GM12872 (cell line): ENCODE data around the gene CTSK.

Experiments
- TF ChIP-seq, protein P1 (sequence below): IDR thresholded peaks from 3 replicates; pipeline ENCODE4 v1.5.1; 2011; ENCODE audit warnings: low read depth, mild to moderate bottlenecking, low read length, moderate library complexity; ENCODE audit not compliant: insufficient read depth

Gene CTSK

DNA sequence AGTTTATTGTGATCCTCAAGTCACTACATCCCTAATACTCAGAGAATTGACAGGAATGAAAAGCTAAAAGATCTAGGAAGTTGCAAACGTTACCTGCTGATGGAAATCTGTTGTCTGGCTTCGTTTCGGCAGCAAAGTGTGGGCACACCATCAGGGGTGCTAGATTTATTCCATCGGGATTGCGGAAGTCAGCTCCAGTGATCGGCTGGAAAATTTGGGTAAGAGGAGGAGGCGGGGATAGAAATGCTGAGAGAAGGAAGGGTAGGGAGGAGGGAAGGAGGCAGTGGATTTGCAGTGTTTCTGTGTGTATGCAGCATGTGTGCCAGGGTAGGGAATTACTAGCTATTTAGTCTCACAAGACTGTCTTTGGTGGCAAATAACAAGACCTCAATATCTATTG is at the start of gene CTSK:
Gene CTSK, minus strand, starts transcription at position 140 of the 400 bp plus-strand sequence. CDS start 1,455 bp downstream, outside the sequence.
- TF ChIP-seq, protein P1, sequence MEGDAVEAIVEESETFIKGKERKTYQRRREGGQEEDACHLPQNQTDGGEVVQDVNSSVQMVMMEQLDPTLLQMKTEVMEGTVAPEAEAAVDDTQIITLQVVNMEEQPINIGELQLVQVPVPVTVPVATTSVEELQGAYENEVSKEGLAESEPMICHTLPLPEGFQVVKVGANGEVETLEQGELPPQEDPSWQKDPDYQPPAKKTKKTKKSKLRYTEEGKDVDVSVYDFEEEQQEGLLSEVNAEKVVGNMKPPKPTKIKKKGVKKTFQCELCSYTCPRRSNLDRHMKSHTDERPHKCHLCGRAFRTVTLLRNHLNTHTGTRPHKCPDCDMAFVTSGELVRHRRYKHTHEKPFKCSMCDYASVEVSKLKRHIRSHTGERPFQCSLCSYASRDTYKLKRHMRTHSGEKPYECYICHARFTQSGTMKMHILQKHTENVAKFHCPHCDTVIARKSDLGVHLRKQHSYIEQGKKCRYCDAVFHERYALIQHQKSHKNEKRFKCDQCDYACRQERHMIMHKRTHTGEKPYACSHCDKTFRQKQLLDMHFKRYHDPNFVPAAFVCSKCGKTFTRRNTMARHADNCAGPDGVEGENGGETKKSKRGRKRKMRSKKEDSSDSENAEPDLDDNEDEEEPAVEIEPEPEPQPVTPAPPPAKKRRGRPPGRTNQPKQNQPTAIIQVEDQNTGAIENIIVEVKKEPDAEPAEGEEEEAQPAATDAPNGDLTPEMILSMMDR = no peak

DNA sequence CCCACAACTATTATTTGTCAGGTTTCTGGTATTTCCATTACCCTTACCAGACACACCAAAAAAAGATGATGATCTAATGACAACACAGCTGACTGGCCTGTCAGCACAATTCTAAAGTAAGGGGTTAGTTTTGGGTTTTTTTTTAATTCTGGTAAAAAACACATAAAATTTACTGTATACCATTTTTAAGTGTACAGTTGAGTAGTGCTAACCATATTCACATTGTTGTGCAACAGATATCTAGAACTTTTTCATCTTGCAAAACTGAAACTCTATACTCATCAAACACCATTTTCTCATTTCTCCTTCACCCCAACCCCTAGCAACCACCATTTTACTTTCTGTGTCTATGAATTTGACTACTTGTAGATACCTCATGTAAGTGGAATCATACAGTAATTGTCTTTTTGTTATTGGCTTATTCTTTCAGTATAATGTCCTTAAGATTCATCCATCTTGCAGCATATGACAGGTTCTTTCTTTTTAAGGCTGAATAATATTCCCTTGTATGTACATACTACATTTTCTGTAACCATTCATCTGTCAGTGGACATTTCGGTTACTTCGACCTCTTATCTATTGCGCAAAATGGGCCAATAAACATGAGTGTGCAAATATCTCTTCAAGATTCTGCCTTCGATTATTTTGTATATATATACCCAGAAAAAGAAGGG is 38.5 kb upstream of the CTSK start:
- TF ChIP-seq, protein P1 = no peak

DNA sequence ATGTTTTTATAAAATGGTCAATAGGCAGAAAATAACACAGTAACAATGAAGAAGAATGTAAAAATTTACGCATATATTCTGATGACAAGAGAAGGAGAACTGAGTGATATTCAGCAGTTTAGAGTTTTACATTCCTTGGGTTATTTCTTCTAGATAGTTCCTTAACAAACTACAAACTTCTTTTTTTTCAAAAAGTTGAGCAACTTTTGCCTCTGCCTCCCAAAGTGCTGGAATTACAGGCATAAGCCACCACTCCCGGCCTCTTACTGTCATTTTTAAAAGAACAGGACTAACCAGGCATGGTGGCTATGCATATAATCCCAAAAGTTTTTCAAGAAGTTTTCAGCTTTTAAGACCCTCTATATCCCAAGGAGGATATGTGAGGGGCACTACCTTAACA is 35.4 kb upstream of the CTSK start:
- TF ChIP-seq, protein P1 = no peak

DNA sequence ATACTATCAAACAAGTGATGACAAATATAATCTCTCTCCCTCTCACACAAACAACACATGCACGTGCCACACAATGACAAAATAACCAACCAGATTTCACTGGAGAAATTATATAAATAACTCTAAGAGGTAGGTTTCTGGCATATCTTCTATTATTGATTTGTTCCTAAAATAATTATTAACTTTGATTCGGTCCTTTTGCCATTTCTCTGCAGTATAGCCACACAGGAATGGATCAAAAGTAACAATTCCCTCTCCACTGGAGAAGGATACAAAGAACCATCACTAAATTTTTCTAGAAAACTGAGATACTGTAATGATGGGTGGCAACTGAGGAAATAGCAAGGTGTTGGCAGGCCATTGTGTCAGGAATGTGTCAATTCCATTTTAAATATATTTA is 34.9 kb upstream of the CTSK start:
- TF ChIP-seq, protein P1 = no peak

DNA sequence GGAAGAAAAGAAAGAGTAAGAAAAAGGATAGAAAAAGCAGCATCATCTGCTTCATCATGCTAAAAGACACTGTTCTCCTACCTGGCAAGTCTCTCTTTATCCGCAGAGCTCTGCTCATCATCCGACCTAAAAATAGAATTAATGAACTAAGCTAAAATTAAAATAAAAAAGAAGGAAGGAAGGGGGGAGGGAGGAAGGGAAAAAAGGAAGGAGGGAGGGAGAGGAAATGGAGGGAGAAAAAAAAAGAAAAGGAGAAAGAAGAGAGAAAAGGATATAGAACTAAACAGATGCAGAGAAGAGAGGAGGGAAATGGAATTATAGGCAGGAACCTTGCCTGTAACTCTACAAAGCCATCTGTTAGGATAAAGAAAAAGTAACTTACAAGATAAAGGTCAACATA is 34.3 kb upstream of the CTSK start:
- TF ChIP-seq, protein P1 = no peak

DNA sequence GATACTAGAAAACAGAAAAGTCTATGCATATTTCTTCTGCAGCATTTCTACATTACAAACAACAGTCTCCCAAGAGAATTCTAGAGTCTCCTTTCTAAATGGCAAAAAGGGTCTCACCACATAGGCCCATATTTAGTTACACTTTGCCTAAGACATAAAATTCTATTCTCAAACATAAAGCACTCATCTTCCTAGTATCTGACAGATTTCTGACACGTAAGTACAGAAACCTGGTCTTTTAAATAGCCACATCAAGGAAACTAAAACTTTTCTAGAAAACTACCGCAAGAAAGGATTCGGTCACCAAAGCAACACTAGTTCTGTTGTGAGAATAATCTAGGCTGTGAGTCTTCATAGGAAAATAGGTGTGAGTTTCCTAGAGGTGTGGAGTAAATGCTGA is 33.6 kb upstream of the CTSK start:
- TF ChIP-seq, protein P1 = no peak

DNA sequence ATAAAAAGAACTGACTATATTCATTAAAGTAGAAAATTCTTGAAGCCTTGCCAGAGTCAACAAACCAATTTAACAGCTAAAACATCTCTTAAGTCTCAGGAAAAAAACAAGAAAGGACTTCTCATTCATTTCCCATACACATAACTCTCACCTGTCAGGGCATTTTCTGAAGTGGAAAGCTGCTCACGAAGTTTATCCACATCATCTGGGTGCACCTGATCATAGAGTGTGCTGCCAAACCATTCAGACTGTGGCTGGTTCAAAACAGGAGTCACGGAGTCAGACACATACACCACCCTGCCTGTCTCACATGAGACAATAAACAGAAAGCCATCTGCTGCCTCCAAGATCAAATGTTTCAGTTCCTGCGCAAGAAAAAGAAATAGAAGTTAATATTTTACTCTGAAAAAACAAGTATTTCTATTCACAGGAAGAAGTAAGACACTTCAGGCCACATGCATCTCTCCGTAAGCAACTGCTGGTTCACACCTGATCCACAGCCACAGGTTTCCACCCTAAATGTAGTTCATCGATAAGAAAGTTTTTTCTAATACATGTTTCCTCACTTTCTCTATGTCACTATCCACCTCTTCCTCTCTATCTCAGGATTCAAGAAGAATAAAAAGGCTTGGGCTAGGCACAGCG is 28.2 kb upstream of the CTSK start:
- TF ChIP-seq, protein P1 = no peak
